HUDEP-2 (cell line): Measurements from ENCODE around the gene CSTPP1.
"Not testable (repeated sequence)": the region's sequence is repeated elsewhere in the genome, so short reads cannot be mapped to it uniquely, and the experiment has no call there.

Experiments
- DNase-seq, 76 experiments: peaks; one replicate each; lab custom pipeline; 2025; ENCODE audit not compliant: unreplicated experiment in 76 of 76; lab: John Stamatoyannopoulos, UW

The CSTPP1 gene

GRCh38 chr11:47033439-47033838 is 96.9 kb downstream of the CSTPP1 start:
- no peak for DNase-seq

- peak in 3 of 76 experiments; percentile 5 to 21 (median 18) for DNase-seq
Measured at GRCh38 chr11:47034091-47034490, 97.5 kb downstream of the CSTPP1 start.

- peak in 7 of 76 experiments; percentile 4 to 61 (median 20) for DNase-seq
Measured at GRCh38 chr11:47035108-47035507, 98.5 kb downstream of the CSTPP1 start.

- DNase-seq = no peak
Measured at GRCh38 chr11:47044119-47044518, 107.6 kb downstream of the CSTPP1 start.

- no peak for DNase-seq
Measured at GRCh38 chr11:47047972-47048371, 111.4 kb downstream of the CSTPP1 start.

GRCh38 chr11:47050284-47050683 is 113.7 kb downstream of the CSTPP1 start:
- no peak for DNase-seq

- no peak for DNase-seq
Measured at GRCh38 chr11:47051217-47051616, 114.7 kb downstream of the CSTPP1 start.

GRCh38 chr11:47052165-47052564 is 115.6 kb downstream of the CSTPP1 start:
- DNase-seq = no peak

GRCh38 chr11:47052576-47052975 is 116.0 kb downstream of the CSTPP1 start:
- DNase-seq = no peak

- no peak for DNase-seq
Measured at GRCh38 chr11:47055534-47055933, 119.0 kb downstream of the CSTPP1 start.

GRCh38 chr11:47056261-47056915 is 119.8 kb downstream of the CSTPP1 start:
- DNase-seq = peak in 49 of 76 experiments; percentile 4 to 89 (median 65)

GRCh38 chr11:47057365-47057764 is 120.8 kb downstream of the CSTPP1 start:
- DNase-seq = no peak

GRCh38 chr11:47060807-47061206 is 124.2 kb downstream of the CSTPP1 start:
- DNase-seq = peak in 1 of 76 experiments; percentile 4

- DNase-seq = no peak
Measured at GRCh38 chr11:47061429-47062178, 125.0 kb downstream of the CSTPP1 start.

- no peak for DNase-seq
Measured at GRCh38 chr11:47062736-47063135, 126.2 kb downstream of the CSTPP1 start.

GRCh38 chr11:47067401-47067800 is 130.8 kb downstream of the CSTPP1 start:
- peak in 17 of 76 experiments; percentile 6 to 33 (median 14) for DNase-seq

- DNase-seq = no peak
Measured at GRCh38 chr11:47070769-47071168, 134.2 kb downstream of the CSTPP1 start.

- peak in 5 of 76 experiments; percentile 12 to 22 (median 19) for DNase-seq
Measured at GRCh38 chr11:47071341-47071740, 134.8 kb downstream of the CSTPP1 start.

- no peak for DNase-seq
Measured at GRCh38 chr11:47071791-47072261, 135.3 kb downstream of the CSTPP1 start.

GRCh38 chr11:47078751-47079521 is 142.4 kb downstream of the CSTPP1 start:
- peak in 2 of 76 experiments; percentile 9 to 13 for DNase-seq

- DNase-seq = not testable (repeated sequence)
Measured at GRCh38 chr11:47080775-47081174, 144.2 kb downstream of the CSTPP1 start.
